Measurements from ENCODE around the gene CLCF1.

Gene CLCF1

GRCh38 chr11:67387069-67387468 is 13.7 kb upstream of the CLCF1 start:
- Histone ChIP-seq H3K9me3 (ENCODE audit: control insufficient read depth, low read length) (no peaks in the 10 kb centered on the region), H3K4me1 (ENCODE audit: control insufficient read depth, insufficient read depth, low read length) (peaks cover 10% of the 10 kb centered on the region), H3K9ac (ENCODE audit: low read length) (no peak overlapping the region), H3K27me3 (ENCODE audit: control insufficient read depth, insufficient read depth, low read length) (no peaks in the 10 kb centered on the region), H3K4me3 (ENCODE audit: low read length) (no peak overlapping the region), H3K36me3 (ENCODE audit: control insufficient read depth, insufficient read depth, low read length) (no peaks in the 10 kb centered on the region)

GRCh38 chr11:67384851-67385366 is 11.5 kb upstream of the CLCF1 start:
- Histone ChIP-seq H3K27me3 (ENCODE audit: control insufficient read depth, insufficient read depth, low read length) (no peaks in the 10 kb centered on the region), H3K36me3 (ENCODE audit: control insufficient read depth, insufficient read depth, low read length) (no peaks in the 10 kb centered on the region), H3K4me1 (ENCODE audit: control insufficient read depth, insufficient read depth, low read length) (peaks cover 22% of the 10 kb centered on the region), H3K9ac (ENCODE audit: low read length) (no peak overlapping the region), H3K4me3 (ENCODE audit: low read length) (no peak overlapping the region), H3K9me3 (ENCODE audit: control insufficient read depth, low read length) (no peaks in the 10 kb centered on the region)

- Histone ChIP-seq H3K9me3 (ENCODE audit: control insufficient read depth, low read length) (no peaks in the 10 kb centered on the region), H3K27me3 (ENCODE audit: control insufficient read depth, insufficient read depth, low read length) (no peaks in the 10 kb centered on the region), H3K9ac (ENCODE audit: low read length) (no peak overlapping the region), H3K4me1 (ENCODE audit: control insufficient read depth, insufficient read depth, low read length) (peaks cover 37% of the 10 kb centered on the region), H3K36me3 (ENCODE audit: control insufficient read depth, insufficient read depth, low read length) (no peaks in the 10 kb centered on the region), H3K4me3 (ENCODE audit: low read length) (no peak overlapping the region)
Observed at GRCh38 chr11:67382276-67383136, 9.1 kb upstream of the CLCF1 start.

- Histone ChIP-seq H3K4me1 (ENCODE audit: control insufficient read depth, insufficient read depth, low read length) (peaks cover 42% of the 10 kb centered on the region), H3K4me3 (ENCODE audit: low read length) (no peak overlapping the region), H3K9me3 (ENCODE audit: control insufficient read depth, low read length) (no peaks in the 10 kb centered on the region), H3K27me3 (ENCODE audit: control insufficient read depth, insufficient read depth, low read length) (no peaks in the 10 kb centered on the region), H3K9ac (ENCODE audit: low read length) (peak overlapping the region; percentile 17), H3K36me3 (ENCODE audit: control insufficient read depth, insufficient read depth, low read length) (no peaks in the 10 kb centered on the region)
Observed at GRCh38 chr11:67381244-67381972, 8.0 kb upstream of the CLCF1 start.

GRCh38 chr11:67379061-67380058 is 6.0 kb upstream of the CLCF1 start:
- Histone ChIP-seq H3K27me3 (ENCODE audit: control insufficient read depth, insufficient read depth, low read length) (no peaks in the 10 kb centered on the region), H3K9ac (ENCODE audit: low read length) (no peak overlapping the region), H3K9me3 (ENCODE audit: control insufficient read depth, low read length) (no peaks in the 10 kb centered on the region)

GRCh38 chr11:67378544-67378943 is 5.1 kb upstream of the CLCF1 start:
- Histone ChIP-seq H3K4me3 (ENCODE audit: low read length) (no peak overlapping the region), H3K4me1 (ENCODE audit: control insufficient read depth, insufficient read depth, low read length) (peaks cover 54% of the 10 kb centered on the region), H3K9ac (ENCODE audit: low read length) (no peak overlapping the region), H3K36me3 (ENCODE audit: control insufficient read depth, insufficient read depth, low read length) (no peaks in the 10 kb centered on the region), H3K27me3 (ENCODE audit: control insufficient read depth, insufficient read depth, low read length) (peaks cover 2% of the 10 kb centered on the region), H3K9me3 (ENCODE audit: control insufficient read depth, low read length) (no peaks in the 10 kb centered on the region)

More at GRCh38 chr11:67379061-67380058, 6.0 kb upstream of the CLCF1 start:
- no peak overlapping the region for H3K4me3 ChIP-seq (ENCODE audit: low read length)
- no peaks in the 10 kb centered on the region for H3K36me3 ChIP-seq (ENCODE audit: control insufficient read depth, insufficient read depth, low read length)
- peaks cover 47% of the 10 kb centered on the region for H3K4me1 ChIP-seq (ENCODE audit: control insufficient read depth, insufficient read depth, low read length)

- Histone ChIP-seq H3K9ac (ENCODE audit: low read length) (no peak overlapping the region), H3K4me1 (ENCODE audit: control insufficient read depth, insufficient read depth, low read length) (peaks cover 51% of the 10 kb centered on the region), H3K9me3 (ENCODE audit: control insufficient read depth, low read length) (no peaks in the 10 kb centered on the region), H3K36me3 (ENCODE audit: control insufficient read depth, insufficient read depth, low read length) (no peaks in the 10 kb centered on the region), H3K4me3 (ENCODE audit: low read length) (no peak overlapping the region), H3K27me3 (ENCODE audit: control insufficient read depth, insufficient read depth, low read length) (peaks cover 2% of the 10 kb centered on the region)
Observed at GRCh38 chr11:67376873-67377808, 3.7 kb upstream of the CLCF1 start.

- peaks cover 51% of the 10 kb centered on the region for H3K4me1 ChIP-seq (ENCODE audit: control insufficient read depth, insufficient read depth, low read length)
- H3K27me3 ChIP-seq (ENCODE audit: control insufficient read depth, insufficient read depth, low read length), result peaks cover 2% of the 10 kb centered on the region
- H3K4me3 ChIP-seq (ENCODE audit: low read length), result no peak overlapping the region
- H3K9me3 ChIP-seq (ENCODE audit: control insufficient read depth, low read length), result no peaks in the 10 kb centered on the region
- H3K36me3 ChIP-seq (ENCODE audit: control insufficient read depth, insufficient read depth, low read length), result no peaks in the 10 kb centered on the region
- H3K9ac ChIP-seq (ENCODE audit: low read length), result no peak overlapping the region
Observed at GRCh38 chr11:67376063-67376820, 2.8 kb upstream of the CLCF1 start.

GRCh38 chr11:67375320-67376055 is 2.1 kb upstream of the CLCF1 start:
- H3K36me3 ChIP-seq (ENCODE audit: control insufficient read depth, insufficient read depth, low read length), result no peaks in the 10 kb centered on the region
- no peaks in the 10 kb centered on the region for H3K9me3 ChIP-seq (ENCODE audit: control insufficient read depth, low read length)
- H3K9ac ChIP-seq (ENCODE audit: low read length), result no peak overlapping the region
- peaks cover 51% of the 10 kb centered on the region for H3K4me1 ChIP-seq (ENCODE audit: control insufficient read depth, insufficient read depth, low read length)
- H3K4me3 ChIP-seq (ENCODE audit: low read length), result no peak overlapping the region
- peaks cover 2% of the 10 kb centered on the region for H3K27me3 ChIP-seq (ENCODE audit: control insufficient read depth, insufficient read depth, low read length)

All from mucosa of stomach (tissue), 1 donor.